Measurements from ENCODE around the gene MRPS11. TPM values are rescaled to one million over a fixed set of nuclear protein-coding genes. Genes with fewer than 3 reads are reported as not detected.

The MRPS11 gene
- total RNA-seq, 1 experiment from 2014 or later, result 66.6 TPM

DNA sequence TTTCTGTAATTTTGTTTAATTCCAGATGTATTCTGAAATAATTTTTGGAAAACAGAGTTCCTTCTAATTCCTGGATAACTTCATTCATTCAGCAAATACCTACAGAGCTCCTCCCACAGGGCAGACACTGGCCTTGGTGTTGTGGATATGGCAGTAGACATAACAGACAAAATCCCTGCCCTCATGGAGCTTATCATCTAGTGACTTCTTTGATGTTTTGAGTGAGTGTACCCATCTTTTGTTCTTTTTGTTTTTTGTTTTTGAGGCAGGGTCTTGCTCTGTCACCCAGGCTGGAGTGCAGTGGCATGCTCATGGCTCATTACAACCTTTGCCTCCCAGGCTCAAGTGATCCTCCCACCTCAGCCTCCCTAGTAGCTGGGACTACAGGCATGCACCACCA is 57.9 kb downstream of the MRPS11 start:
- Mint-ChIP-seq H3K9me3 (ENCODE audit: low read depth, unreplicated experiment) (no peaks in the 10 kb centered on the region), H3K27ac (ENCODE audit: unreplicated experiment) (no peak overlapping the region), H3K36me3 (ENCODE audit: insufficient read depth, unreplicated experiment) (no peaks in the 10 kb centered on the region), H3K4me1 (ENCODE audit: low read depth, unreplicated experiment) (no peaks in the 10 kb centered on the region), H3K27me3 (ENCODE audit: unreplicated experiment) (no peaks in the 10 kb centered on the region), H3K4me3 (ENCODE audit: low read depth, unreplicated experiment) (no peak overlapping the region)
- CTCF ChIA-PET, result interaction anchor here (0.7 kb wide), 1 partner anchor 43 kb away, joined by 3 read pairs; no protein-coding TSS in a partner anchor
- intact Hi-C loops (cut with micrococcal nuclease; ENCODE audit: unreplicated experiment), result no loop called here
- no peak for DNase-seq
- no TSS peak for BruUV-seq (replicated peaks)
- no peak for TF ChIP-seq CTCF (IDR thresholded peaks at IDR 0.05; ENCODE audit: unreplicated experiment)

GRCh38 chr15:88526247-88526879 is 58.9 kb downstream of the MRPS11 start:
- no peak for DNase-seq
- no TSS peak for BruUV-seq (replicated peaks)
- Mint-ChIP-seq H3K4me1 (ENCODE audit: low read depth, unreplicated experiment) (no peaks in the 10 kb centered on the region), H3K27me3 (ENCODE audit: unreplicated experiment) (no peaks in the 10 kb centered on the region), H3K9me3 (ENCODE audit: low read depth, unreplicated experiment) (no peaks in the 10 kb centered on the region), H3K36me3 (ENCODE audit: insufficient read depth, unreplicated experiment) (no peaks in the 10 kb centered on the region), H3K4me3 (ENCODE audit: low read depth, unreplicated experiment) (no peak overlapping the region), H3K27ac (ENCODE audit: unreplicated experiment) (no peak overlapping the region)
- no peak for TF ChIP-seq CTCF (IDR thresholded peaks at IDR 0.05; ENCODE audit: unreplicated experiment)
- intact Hi-C loops (cut with micrococcal nuclease; ENCODE audit: unreplicated experiment), result no loop called here
- CTCF ChIA-PET, result no interaction called here

DNA sequence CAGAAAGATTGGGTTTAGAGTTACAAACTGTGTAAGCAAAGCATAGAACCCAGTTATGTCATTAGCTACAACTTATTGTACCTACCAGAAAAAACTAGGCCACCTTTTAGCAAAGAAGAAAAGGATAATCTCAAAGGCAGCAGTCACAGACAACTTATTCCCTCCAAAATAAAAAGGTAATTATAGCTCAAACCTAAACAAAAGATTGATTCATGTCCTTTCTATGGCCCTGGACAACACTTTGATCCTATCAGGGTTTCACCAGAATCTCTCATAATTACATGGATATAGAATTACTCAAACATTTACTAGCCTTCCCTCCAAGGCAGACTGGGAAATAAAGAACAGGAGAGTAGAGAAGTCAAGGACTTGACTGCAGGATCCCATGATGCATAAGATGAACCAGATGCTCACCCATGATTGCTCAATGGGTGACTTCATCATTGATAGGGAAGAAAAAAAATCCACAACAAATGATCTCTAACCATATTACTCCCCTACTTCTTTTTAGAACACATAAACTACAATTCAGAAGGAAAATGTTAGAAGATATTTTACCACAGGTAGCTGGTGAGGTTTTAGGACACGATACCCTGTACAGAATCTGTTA is 61.6 kb downstream of the MRPS11 start:
- TF ChIP-seq CTCF (IDR thresholded peaks at IDR 0.05; ENCODE audit: unreplicated experiment), result no peak
- BruUV-seq (replicated peaks), result no TSS peak
- Mint-ChIP-seq H3K4me1 (ENCODE audit: low read depth, unreplicated experiment) (no peaks in the 10 kb centered on the region), H3K36me3 (ENCODE audit: insufficient read depth, unreplicated experiment) (no peaks in the 10 kb centered on the region), H3K4me3 (ENCODE audit: low read depth, unreplicated experiment) (no peak overlapping the region), H3K9me3 (ENCODE audit: low read depth, unreplicated experiment) (no peaks in the 10 kb centered on the region), H3K27ac (ENCODE audit: unreplicated experiment) (no peak overlapping the region), H3K27me3 (ENCODE audit: unreplicated experiment) (no peaks in the 10 kb centered on the region)
- CTCF ChIA-PET, result no interaction called here
- DNase-seq, result no peak
- intact Hi-C loops (cut with micrococcal nuclease; ENCODE audit: unreplicated experiment), result no loop called here

Other genes starting within 250 kb of the MRPS11 start
- gene NTRK3, start 211.0 kb upstream of the MRPS11 start, total RNA-seq (2022), result not detected in 2 replicates
- 47.6 and 53.8 TPM in 2 replicates for gene MRPL46, start 320 bp upstream of the MRPS11 start, total RNA-seq (2022)
- gene DET1, start 79.0 kb downstream of the MRPS11 start, total RNA-seq (2022), result 4.2 and 4.9 TPM in 2 replicates
- 34.9 and 43.4 TPM in 2 replicates for gene AEN, start 153.6 kb downstream of the MRPS11 start, total RNA-seq (2022)
- gene ISG20, start 171.3 kb downstream of the MRPS11 start, total RNA-seq (2022), result 75.6 and 155 TPM in 2 replicates